Activated CD8-positive, alpha-beta T cell treated with anti-CD3 and anti-CD28 coated beads, Interleukin-2, amount 10 ng/mL, durations not matched to agents 7 days and 5 days (primary cell): ENCODE results near the gene GMEB2. TPM values are rescaled to one million over a fixed set of nuclear protein-coding genes. Genes with fewer than 3 reads are reported as not detected.

Experiments used
- ATAC-seq: fragments of 150-1000 bp; cut with Tn5 transposase; one replicate; pipeline ENCODE4 v1.10.0; 2021; ENCODE audit warnings: moderate library complexity
- CTCF ChIA-PET: fragments of 350-600 bp; sonication (Branson Sonifier 250); formaldehyde crosslinking; loops from one replicate; lab custom pipeline; 2021; ENCODE audit warnings: antibody characterized with exemption; lab: Charles Lee
- POLR2A ChIA-PET: fragments of 350-600 bp; sonication (Branson Sonifier 250); formaldehyde crosslinking; loops from one replicate; lab custom pipeline; 2021; ENCODE audit warnings: antibody characterized with exemption; lab: Charles Lee
- DNase-seq: peaks from one replicate; pipeline ENCODE4 v3.0.0-alpha.2; 2020
- H3K27ac Mint-ChIP-seq: one replicate; pipeline ENCODE4 v1.8.0; 2021; ENCODE audit warnings: mild to moderate bottlenecking, mixed read lengths
- H3K27me3 Mint-ChIP-seq: one replicate; pipeline ENCODE4 v1.8.0; 2021; ENCODE audit warnings: low read depth, mixed read lengths
- H3K36me3 Mint-ChIP-seq: one replicate; pipeline ENCODE4 v1.8.0; 2021; ENCODE audit warnings: low read depth, mixed read lengths
- H3K4me1 Mint-ChIP-seq: one replicate; pipeline ENCODE4 v1.8.0; 2021; ENCODE audit warnings: low read depth, mixed read lengths
- H3K4me3 Mint-ChIP-seq: one replicate; pipeline ENCODE4 v1.8.0; 2021; ENCODE audit warnings: mild to moderate bottlenecking, mixed read lengths
- H3K9me3 Mint-ChIP-seq: one replicate; pipeline ENCODE4 v1.8.0; 2022; ENCODE audit warnings: mixed read lengths; ENCODE audit not compliant: insufficient read depth
- total RNA-seq, 2 experiments: library from RNA; stranded (reverse); gene quantifications; one replicate each; pipeline ENCODE4 v1.2.3, GENCODE V29; 2021

Gene GMEB2
- total RNA-seq, 2 experiments from 2014 or later = 16.2 TPM

DNA sequence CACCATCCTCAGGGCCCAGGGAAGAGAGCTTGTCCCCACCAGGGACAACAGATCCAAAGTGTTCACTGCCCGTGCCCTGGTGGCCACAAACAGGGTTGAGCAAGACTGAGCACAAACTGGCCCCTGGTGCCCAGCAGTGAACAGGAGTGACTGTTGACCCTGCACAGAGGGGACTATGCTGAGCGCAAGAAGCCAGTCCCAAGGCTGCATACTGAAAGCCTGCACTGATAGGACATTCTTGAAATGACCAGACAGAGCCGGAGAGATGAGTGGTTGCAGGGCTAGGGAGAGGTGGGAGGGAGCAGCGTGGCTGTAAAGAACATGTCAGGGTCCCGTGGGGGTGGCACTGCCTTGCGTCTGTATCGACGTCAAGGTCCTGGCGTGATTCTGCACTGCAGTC, 75.8 kb downstream of the GMEB2 start:
- DNase-seq (no peak), ATAC-seq (no peak)
- peak overlapping the region; percentile 15 for H3K27ac Mint-ChIP-seq
- CTCF ChIA-PET = interaction anchor here (0.9 kb wide), 1 partner anchor 91 kb away, joined by 3 read pairs; no protein-coding TSS in a partner anchor
- peaks cover 21% of the 10 kb centered on the region for H3K4me1 Mint-ChIP-seq
- H3K36me3 Mint-ChIP-seq = no peaks in the 10 kb centered on the region
- H3K27me3 Mint-ChIP-seq = peaks cover 20% of the 10 kb centered on the region
- no peaks in the 10 kb centered on the region for H3K9me3 Mint-ChIP-seq
- POLR2A ChIA-PET = interaction anchor here (0.8 kb wide), 1 partner anchor 13 kb away, joined by 3 read pairs; no protein-coding TSS in a partner anchor
- no peak overlapping the region for H3K4me3 Mint-ChIP-seq

DNA sequence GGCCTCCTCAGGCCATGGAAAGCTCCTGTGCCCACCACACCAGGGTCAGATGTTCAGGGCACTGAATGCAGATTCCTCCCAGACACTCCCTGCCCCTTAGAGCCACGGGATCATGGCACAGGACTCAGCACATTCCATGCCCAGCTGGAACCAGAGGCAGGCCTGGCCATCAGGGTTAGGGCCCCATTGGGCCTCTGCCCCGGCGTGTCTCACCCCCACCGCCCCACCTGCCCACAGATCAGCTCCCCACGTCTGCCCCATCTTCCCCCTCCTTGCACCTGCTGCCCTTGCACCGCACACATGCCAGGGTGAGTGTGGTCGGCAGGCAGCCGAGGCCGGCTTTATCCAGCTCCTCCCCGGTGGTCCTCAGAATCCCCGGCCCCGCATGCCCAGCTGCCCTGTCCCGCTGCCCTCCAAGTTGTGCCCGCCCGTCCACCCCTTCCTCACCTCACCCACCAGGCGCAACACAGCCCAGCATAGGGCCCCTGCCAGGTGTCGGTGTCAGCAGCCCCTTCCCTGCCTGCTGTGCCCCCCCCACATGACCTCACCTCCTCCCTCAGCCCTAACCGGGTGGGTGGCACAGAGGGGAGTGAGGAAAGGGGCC, 77.1 kb downstream of the GMEB2 start:
- CTCF ChIA-PET = no interaction called here

DNA sequence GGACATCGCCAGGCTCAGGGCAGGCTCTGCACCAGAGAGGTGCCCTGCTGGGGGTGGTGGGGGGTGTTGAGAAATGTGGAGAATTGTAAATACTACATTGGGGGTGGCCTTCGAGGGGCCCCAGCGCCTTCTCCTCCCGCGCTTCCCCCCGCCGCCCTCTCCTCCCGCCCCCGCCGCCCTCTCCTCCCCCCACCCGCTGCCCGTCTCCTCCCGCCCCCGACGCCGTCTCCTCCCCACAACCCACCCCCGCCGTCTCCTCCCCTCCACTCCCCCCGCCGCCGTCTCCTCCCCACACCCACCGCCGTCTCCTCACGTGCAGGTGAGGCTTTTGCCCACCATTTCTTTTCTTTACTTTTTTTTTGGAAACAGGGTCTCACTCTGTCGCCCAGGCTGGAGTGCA, 77.9 kb downstream of the GMEB2 start:
- Mint-ChIP-seq H3K4me3 (no peak overlapping the region), H3K27me3 (peaks cover 20% of the 10 kb centered on the region), H3K36me3 (no peaks in the 10 kb centered on the region), H3K4me1 (peaks cover 18% of the 10 kb centered on the region), H3K9me3 (no peaks in the 10 kb centered on the region), H3K27ac (no peak overlapping the region)
- ChIA-PET CTCF (no interaction called here), POLR2A (no interaction called here)
- no peak for DNase-seq
- ATAC-seq = no peak

More for the DNA sequence above, 77.1 kb downstream of the GMEB2 start:
- Mint-ChIP-seq H3K4me1 (peaks cover 21% of the 10 kb centered on the region), H3K4me3 (no peak overlapping the region), H3K27ac (no peak overlapping the region), H3K9me3 (no peaks in the 10 kb centered on the region), H3K36me3 (no peaks in the 10 kb centered on the region), H3K27me3 (peaks cover 20% of the 10 kb centered on the region)
- POLR2A ChIA-PET = no interaction called here
- no peak for ATAC-seq
- DNase-seq = no peak

DNA sequence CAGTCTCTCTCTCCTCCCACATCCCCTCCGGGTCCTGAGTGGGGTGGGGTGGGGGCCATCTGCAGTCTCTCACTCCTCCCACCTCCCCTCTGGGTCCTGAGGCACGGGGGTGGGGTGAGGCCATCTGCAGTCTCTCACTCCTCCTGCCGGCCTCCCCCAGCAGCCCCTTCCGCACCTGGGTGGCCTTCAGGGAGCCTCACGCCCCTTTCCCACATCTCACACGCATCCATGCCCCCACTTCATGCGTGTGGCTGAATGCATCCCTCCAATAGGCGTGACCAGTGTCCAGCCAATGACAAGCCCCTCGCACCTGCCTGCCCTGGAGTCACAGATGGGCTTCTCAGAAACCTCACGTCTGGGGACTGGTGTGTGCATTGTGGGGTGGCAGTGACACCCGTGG, 78.4 kb downstream of the GMEB2 start:
- no peak overlapping the region for H3K4me3 Mint-ChIP-seq
- CTCF ChIA-PET = no interaction called here
- peaks cover 18% of the 10 kb centered on the region for H3K4me1 Mint-ChIP-seq
- no peaks in the 10 kb centered on the region for H3K36me3 Mint-ChIP-seq
- no peak overlapping the region for H3K27ac Mint-ChIP-seq
- peaks cover 20% of the 10 kb centered on the region for H3K27me3 Mint-ChIP-seq
- no peak for ATAC-seq
- POLR2A ChIA-PET = no interaction called here
- no peak for DNase-seq
- H3K9me3 Mint-ChIP-seq = no peaks in the 10 kb centered on the region

DNA sequence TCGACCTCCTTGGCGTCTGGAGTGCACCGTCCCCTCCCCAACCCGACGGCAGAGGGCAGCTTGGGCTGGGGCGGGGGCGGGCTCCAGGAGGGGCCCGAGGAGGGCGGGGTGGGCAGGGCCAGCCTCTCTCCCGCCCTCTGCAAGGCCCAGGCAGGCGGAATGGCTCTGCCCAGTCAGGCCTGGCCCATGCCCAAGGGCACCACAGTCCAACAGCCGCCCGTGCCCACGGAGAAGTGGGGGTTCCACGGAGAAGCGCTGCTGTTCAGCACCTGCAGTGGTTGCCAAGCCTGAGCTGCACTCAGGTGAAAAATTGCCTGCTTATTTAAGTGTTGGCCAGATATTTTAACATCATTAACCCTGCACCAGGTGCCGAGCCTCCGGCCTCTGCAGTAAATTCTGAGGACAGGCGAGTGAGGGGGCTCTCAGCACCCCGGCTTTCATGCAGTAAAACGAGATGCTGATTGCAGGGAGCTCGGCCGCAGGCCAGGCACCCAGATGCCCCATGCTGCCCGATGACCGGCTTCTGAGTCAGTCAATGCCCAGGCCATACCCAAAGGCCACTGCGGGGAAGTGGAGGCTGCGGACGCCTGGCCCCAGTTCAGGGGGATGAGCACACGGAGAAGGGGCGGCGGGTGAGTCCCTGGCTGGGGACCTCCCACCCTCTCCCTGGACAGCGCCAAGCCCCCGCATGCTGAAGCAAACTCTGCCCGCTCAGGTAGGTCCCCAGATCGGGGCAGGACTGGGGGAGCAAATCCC, 79.0 kb downstream of the GMEB2 start, which contains the start of gene SRMS:
SRMS (minus strand) TSS at position 25 of the 756 bp plus-strand sequence. CDS start 286 bp downstream, outside the sequence.
- H3K4me3 Mint-ChIP-seq = no peak within 1 kb of the TSS
- H3K9me3 Mint-ChIP-seq = no peaks in the 10 kb centered on the region
- POLR2A ChIA-PET = interaction anchor here (1.8 kb wide), 1 partner anchor 27 kb away, joined by 6 read pairs; the partner anchor contains the start of gene PPDPF
- H3K36me3 Mint-ChIP-seq = no peaks in the 10 kb centered on the region
- CTCF ChIA-PET = no interaction called here
- DNase-seq (no peak), ATAC-seq (no peak)
- H3K4me1 Mint-ChIP-seq = peaks cover 12% of the 10 kb centered on the region
- no peak within 1 kb of the TSS for H3K27ac Mint-ChIP-seq
- H3K27me3 Mint-ChIP-seq = peaks cover 20% of the 10 kb centered on the region

DNA sequence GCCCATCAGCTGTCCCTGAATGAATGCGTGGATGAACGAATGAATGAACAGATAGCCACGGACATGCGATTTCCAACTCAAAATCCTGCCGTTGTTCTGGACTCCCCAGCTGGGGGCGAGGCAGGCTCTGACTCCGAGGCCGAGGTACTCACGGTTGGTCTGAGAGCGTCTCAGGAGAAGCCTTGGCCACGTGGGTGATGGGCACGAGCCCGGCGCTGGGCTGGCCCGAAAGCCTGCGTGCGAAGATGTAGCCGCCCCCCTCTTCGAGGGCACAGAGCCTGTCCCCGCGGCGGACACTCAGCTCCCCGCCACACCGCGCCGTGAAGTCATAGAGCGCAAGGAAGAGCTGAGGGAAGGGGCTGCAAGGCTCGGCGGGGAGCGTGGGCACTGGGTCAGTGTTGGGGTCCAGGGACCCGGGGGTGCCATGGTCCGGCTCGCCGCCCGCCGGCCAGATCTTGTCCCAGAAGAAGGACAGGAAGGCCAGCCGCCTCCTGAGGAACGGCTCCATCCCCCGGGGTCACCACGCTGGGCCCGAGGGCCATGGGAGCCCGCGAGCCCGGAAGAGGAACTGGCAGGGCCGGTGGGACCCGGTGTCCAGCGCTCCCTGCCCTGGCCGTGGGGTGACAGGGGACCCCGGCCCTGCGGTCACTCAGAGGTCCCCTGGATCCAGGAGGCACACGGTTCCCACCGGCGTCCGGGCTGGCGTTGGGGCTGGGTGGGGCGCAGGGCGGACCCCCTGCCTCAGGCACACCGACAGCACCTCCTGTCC, 79.8 kb downstream of the GMEB2 start:
- Mint-ChIP-seq H3K27ac (no peak overlapping the region), H3K36me3 (no peaks in the 10 kb centered on the region), H3K4me1 (peaks cover 5% of the 10 kb centered on the region), H3K4me3 (no peak overlapping the region), H3K27me3 (peaks cover 20% of the 10 kb centered on the region), H3K9me3 (no peaks in the 10 kb centered on the region)
- DNase-seq (no peak), ATAC-seq (no peak)
- ChIA-PET POLR2A (interaction anchor here (0.9 to 1.8 kb wide), 2 partner anchors 26 to 27 kb away, joined by 3 to 6 read pairs; partner anchors contain the start of gene PPDPF), CTCF (interaction anchor here (1.3 kb wide), 1 partner anchor 9 kb away, joined by 3 read pairs; no protein-coding TSS in a partner anchor)

DNA sequence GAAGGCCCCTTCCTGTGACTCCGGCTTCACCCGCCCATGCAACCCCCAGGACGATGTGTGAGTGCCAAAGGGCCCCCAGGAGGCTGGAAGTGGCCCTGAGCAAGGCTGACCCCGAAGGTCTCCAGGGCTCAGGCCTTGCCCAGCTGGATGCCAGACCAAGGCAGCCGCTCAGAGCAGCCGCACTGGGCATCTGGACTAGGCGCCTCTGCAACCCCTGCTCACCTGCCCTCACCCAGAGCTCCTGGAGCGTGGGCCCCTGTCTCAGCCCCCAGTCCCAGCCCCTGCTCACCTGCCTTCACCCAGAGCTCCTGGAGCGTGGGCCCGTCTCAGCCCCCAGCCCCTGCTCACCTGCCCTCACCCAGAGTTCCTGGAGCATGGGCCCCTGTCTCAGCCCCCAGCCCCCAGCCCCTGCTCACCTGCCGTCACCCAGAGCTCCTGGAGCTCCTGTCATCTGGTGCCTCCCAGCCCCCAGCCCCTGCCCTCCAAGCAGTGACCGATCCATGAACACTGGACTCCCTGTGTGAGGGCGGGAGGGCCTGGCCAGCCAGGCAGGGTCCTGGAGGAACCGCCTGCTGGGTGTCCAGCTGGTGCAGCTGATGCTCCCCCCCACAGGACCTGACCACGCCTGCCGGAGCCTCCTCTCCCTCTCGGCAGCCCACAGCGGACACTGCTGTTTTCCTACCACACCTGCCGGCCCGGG, 80.5 kb downstream of the GMEB2 start:
- no peaks in the 10 kb centered on the region for H3K36me3 Mint-ChIP-seq
- POLR2A ChIA-PET = interaction anchor here (0.9 to 1.8 kb wide), 3 partner anchors 23 to 26 kb away, joined by 3 to 6 read pairs (median 3); partner anchors contain the start of gene PPDPF
- no peak overlapping the region for H3K27ac Mint-ChIP-seq
- no peak for DNase-seq
- H3K4me1 Mint-ChIP-seq = peaks cover 2% of the 10 kb centered on the region
- peaks cover 20% of the 10 kb centered on the region for H3K27me3 Mint-ChIP-seq
- CTCF ChIA-PET = interaction anchor here (1.3 kb wide), 1 partner anchor 8 kb away, joined by 3 read pairs; no protein-coding TSS in a partner anchor
- H3K9me3 Mint-ChIP-seq = no peaks in the 10 kb centered on the region
- ATAC-seq = no peak
- H3K4me3 Mint-ChIP-seq = no peak overlapping the region

DNA sequence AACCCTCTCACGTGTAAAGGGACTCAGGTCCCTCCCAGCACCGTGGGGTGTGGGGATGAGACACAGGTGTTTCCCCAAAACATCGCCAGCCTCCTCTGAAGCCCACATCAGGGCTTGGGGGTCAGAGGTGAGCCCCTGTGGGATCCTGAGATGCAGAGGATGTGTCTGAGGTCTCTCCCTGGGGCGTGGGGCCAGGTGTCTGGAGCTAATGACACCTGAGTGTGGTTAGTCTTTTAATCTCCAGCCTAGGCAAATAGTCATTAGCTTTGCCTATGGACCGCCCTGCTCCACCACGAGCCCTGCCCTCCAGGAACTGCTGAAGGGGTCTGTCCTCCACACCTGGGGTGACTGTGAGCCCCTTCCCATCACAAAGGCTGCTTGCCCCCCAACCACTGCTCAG, 81.1 kb downstream of the GMEB2 start:
- ATAC-seq = no peak
- CTCF ChIA-PET = interaction anchor here (1.3 kb wide), 1 partner anchor 8 kb away, joined by 3 read pairs; no protein-coding TSS in a partner anchor
- no peak overlapping the region for H3K4me3 Mint-ChIP-seq

DNA sequence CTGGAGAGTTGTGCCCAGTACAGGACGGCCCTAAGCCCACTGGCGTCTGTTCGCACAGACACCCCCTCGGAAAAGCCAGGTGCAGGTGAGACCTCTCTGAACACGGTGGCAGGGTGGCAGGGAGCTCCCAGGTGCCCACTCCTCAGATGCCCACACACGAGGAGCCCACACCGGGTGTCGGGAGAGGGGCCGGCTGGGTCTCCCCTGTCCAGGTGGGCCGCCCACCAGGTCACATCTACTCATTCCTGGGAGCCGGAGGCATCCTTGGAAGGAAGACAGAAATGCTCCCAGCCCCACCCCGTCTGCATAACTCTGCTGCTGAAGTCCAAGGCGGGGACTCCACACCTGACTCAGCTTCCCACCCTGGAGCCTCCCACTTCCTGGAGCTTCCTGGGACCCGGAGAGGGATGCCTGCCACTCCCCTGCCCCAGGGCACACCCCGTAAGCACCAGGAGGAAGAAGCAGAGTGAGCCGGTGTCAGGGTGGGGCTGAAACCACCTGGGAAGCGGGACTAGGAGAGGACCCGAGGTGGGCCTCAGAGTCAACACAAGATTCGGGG, 81.9 kb downstream of the GMEB2 start:
- POLR2A ChIA-PET = interaction anchor here (1.3 kb wide), 1 partner anchor 22 kb away, joined by 3 read pairs; no protein-coding TSS in a partner anchor

More for the DNA sequence above, 81.1 kb downstream of the GMEB2 start:
- peaks cover 15% of the 10 kb centered on the region for H3K27me3 Mint-ChIP-seq
- POLR2A ChIA-PET = interaction anchor here (1.3 to 1.8 kb wide), 2 partner anchors 22 to 25 kb away, joined by 3 to 6 read pairs; partner anchors contain the start of gene PPDPF
- H3K27ac Mint-ChIP-seq = no peak overlapping the region
- no peaks in the 10 kb centered on the region for H3K9me3 Mint-ChIP-seq
- no peak for DNase-seq
- H3K36me3 Mint-ChIP-seq = no peaks in the 10 kb centered on the region
- H3K4me1 Mint-ChIP-seq = no peaks in the 10 kb centered on the region

DNA sequence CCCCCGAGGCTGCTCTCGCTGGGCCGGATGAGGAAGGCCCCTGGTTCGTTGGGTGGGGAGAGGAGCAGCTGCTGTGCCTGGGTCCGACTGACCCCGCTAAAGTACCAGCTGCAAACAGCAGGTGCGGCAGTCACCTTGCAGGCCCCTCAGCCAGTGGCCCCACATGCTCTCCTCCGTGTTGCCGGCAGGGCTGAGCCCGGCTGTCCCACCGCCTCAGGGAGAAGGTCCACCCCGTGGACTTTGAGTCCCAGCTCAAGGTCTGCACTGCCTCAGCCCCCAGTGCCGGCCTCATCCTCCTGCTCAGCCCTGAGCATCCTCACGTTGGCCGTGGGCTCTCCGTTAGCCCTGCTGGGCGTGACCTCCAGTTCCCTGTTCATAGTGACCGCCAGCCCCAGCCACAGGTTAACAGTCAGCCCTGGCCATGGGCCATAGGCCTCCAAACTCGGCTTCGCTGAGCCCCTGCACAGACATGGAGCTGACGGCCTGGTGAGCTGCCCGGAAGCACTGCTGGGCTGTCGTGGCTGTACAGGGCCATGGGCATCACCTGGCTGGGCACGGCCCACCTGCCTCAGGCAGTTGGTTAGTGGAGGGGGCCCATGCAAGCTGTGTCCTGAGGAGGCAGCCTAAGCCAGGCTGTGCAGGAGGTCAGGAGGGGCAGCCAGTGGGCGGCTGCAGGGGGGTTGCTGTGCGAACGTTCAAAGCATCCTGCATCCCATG, 82.5 kb downstream of the GMEB2 start:
- H3K4me1 Mint-ChIP-seq = no peaks in the 10 kb centered on the region
- no peaks in the 10 kb centered on the region for H3K36me3 Mint-ChIP-seq
- H3K4me3 Mint-ChIP-seq = no peak overlapping the region
- POLR2A ChIA-PET = no interaction called here
- H3K27ac Mint-ChIP-seq = no peak overlapping the region
- CTCF ChIA-PET = interaction anchor here (0.6 kb wide), 1 partner anchor 102 kb away, joined by 3 read pairs; no protein-coding TSS in a partner anchor
- no peaks in the 10 kb centered on the region for H3K9me3 Mint-ChIP-seq
- ATAC-seq = no peak
- no peak for DNase-seq
- peaks cover 9% of the 10 kb centered on the region for H3K27me3 Mint-ChIP-seq

More for the DNA sequence above, 81.9 kb downstream of the GMEB2 start:
- Mint-ChIP-seq H3K9me3 (no peaks in the 10 kb centered on the region), H3K27me3 (peaks cover 14% of the 10 kb centered on the region), H3K36me3 (no peaks in the 10 kb centered on the region), H3K4me3 (no peak overlapping the region), H3K4me1 (no peaks in the 10 kb centered on the region), H3K27ac (no peak overlapping the region)
- DNase-seq = no peak
- CTCF ChIA-PET = no interaction called here
- no peak for ATAC-seq
